ENCODE results near the gene LPAR5.

DNA sequence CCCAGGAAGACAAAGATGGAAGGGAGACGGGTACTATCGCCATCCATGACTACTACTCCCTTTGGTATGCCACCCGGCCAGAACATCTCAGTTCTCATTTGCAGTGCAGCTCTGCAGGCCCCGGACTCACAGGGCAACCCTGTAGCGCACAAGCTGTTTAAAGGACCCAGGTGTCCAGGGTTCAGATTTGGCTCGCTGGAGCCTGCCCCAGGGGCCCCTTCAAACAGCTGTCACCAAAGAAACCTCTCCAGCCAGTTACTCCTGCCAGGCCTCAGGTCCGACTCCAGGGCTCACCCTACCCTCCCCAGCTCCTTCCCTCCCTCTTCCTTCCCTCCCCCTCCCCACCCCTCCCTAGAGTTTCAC is 23.1 kb downstream of the LPAR5 start:
- TF ChIP-seq CTCF (conservative IDR thresholded peaks at IDR 0.05 in 1 of 2, IDR thresholded peaks at IDR 0.05 in 1 of 2; ENCODE audit: low read depth in 1 of 2, low read length in 2 of 2) = no peak
- no peak for TF ChIP-seq EZH2 (IDR thresholded peaks at IDR 0.05; ENCODE audit: low read length, missing control alignments)
